DOHH2 (cell line): ENCODE data around the gene IL36RN.

Experiments
- H3F3A ChIP-seq: fragments of 200-600 bp; sonication (generic), shearing (Covaris generic); 2 replicates; pipeline ENCODE4 v1.6.0; 2016; ENCODE audit warnings: antibody characterized with exemption, mild to moderate bottlenecking; ENCODE audit not compliant: control insufficient read depth, insufficient read depth
- H3K27ac ChIP-seq: fragments of 200-600 bp; sonication (generic); 2 replicates; pipeline ENCODE4 v1.5.1; 2014; ENCODE audit warnings: low read depth, mild to moderate bottlenecking, low read length, moderate library complexity
- H3K27me3 ChIP-seq: fragments of 200-600 bp; sonication (generic); 2 replicates; pipeline ENCODE4 v1.6.1; 2014; ENCODE audit warnings: mild to moderate bottlenecking, low read length, mixed read lengths; ENCODE audit not compliant: control insufficient read depth
- H3K36me3 ChIP-seq: fragments of 200-600 bp; sonication (generic); 2 replicates; pipeline ENCODE4 v1.6.1; 2014; ENCODE audit warnings: mild to moderate bottlenecking, low read length, moderate library complexity, mixed read lengths; ENCODE audit not compliant: control insufficient read depth
- H3K4me1 ChIP-seq: fragments of 200-600 bp; sonication (generic); 2 replicates; pipeline ENCODE4 v1.6.1; 2014; ENCODE audit warnings: mild to moderate bottlenecking, low read length, mixed read lengths; ENCODE audit not compliant: control insufficient read depth
- H3K4me2 ChIP-seq: fragments of 200-600 bp; sonication (generic); 2 replicates; pipeline ENCODE4 v1.6.0; 2014; ENCODE audit warnings: mild to moderate bottlenecking, low read length, moderate library complexity
- H3K4me3 ChIP-seq: fragments of 200-600 bp; sonication (generic); 2 replicates; pipeline ENCODE4 v1.5.1; 2014; ENCODE audit warnings: mild to moderate bottlenecking, low read length, mixed read lengths
- H3K79me2 ChIP-seq: fragments of 200-600 bp; sonication (generic); 2 replicates; pipeline ENCODE4 v1.6.1; 2014; ENCODE audit warnings: mild to moderate bottlenecking, low read length, mixed read lengths; ENCODE audit not compliant: control insufficient read depth
- H3K9me2 ChIP-seq: fragments of 200-600 bp; sonication (generic); replicated peaks from 2 replicates; pipeline ENCODE4 v1.6.1; 2014; ENCODE audit warnings: mild to moderate bottlenecking, low read length, mixed read lengths; ENCODE audit not compliant: control insufficient read depth
- H3K9me3 ChIP-seq: fragments of 200-600 bp; sonication (generic); 2 replicates; pipeline ENCODE4 v1.6.1; 2014; ENCODE audit warnings: antibody characterized with exemption, low read length, mixed read lengths; ENCODE audit not compliant: control insufficient read depth, insufficient read depth
- H4K20me1 ChIP-seq: fragments of 200-600 bp; sonication (generic); 2 replicates; pipeline ENCODE4 v1.6.0; 2014; ENCODE audit warnings: low read depth, mild to moderate bottlenecking, antibody characterized with exemption, low read length, moderate library complexity; ENCODE audit not compliant: control insufficient read depth, insufficient read depth
- CTCF ChIP-seq: fragments of 200-600 bp; sonication (generic); IDR thresholded peaks from one replicate; pipeline ENCODE4 v1.5.1; 2014; ENCODE audit warnings: antibody characterized with exemption, mild to moderate bottlenecking, low read depth, low read length; ENCODE audit not compliant: poor library complexity, severe bottlenecking
- EZH2phosphoT487 ChIP-seq: fragments of 200-600 bp; sonication (generic); IDR thresholded peaks from 2 replicates; pipeline ENCODE4 v1.6.1; 2017; ENCODE audit warnings: borderline replicate concordance, mild to moderate bottlenecking, antibody characterized with exemption, low read length, moderate library complexity, mixed read lengths

The IL36RN gene

GRCh38 chr2:113069676-113070605 lies 10.9 kb downstream of the IL36RN start:
- H3K27ac ChIP-seq = no peak overlapping the region
- H3K4me3 ChIP-seq = no peak overlapping the region
- no peaks in the 10 kb centered on the region for H3K79me2 ChIP-seq
- H3K9me3 ChIP-seq = no peaks in the 10 kb centered on the region
- TF ChIP-seq EZH2phosphoT487 = no peak
- H3F3A ChIP-seq = no peaks in the 10 kb centered on the region
- H3K4me1 ChIP-seq = no peaks in the 10 kb centered on the region
- H3K4me2 ChIP-seq = no peak overlapping the region
- H3K9me2 ChIP-seq = no peaks in the 10 kb centered on the region
- H4K20me1 ChIP-seq = no peaks in the 10 kb centered on the region
- no peaks in the 10 kb centered on the region for H3K36me3 ChIP-seq
- peaks cover 7% of the 10 kb centered on the region; the same call in 1 of the 2 replicates for H3K27me3 ChIP-seq

GRCh38 chr2:113070606-113070975 lies 11.6 kb downstream of the IL36RN start:
- Histone ChIP-seq H3K79me2 (no peaks in the 10 kb centered on the region), H3K4me2 (no peak overlapping the region), H3K4me3 (no peak overlapping the region), H3K27me3 (peaks cover 7% of the 10 kb centered on the region; the same call in 1 of the 2 replicates), H4K20me1 (no peaks in the 10 kb centered on the region), H3K36me3 (no peaks in the 10 kb centered on the region), H3K4me1 (no peaks in the 10 kb centered on the region), H3K9me2 (no peaks in the 10 kb centered on the region), H3K27ac (no peak overlapping the region), H3F3A (no peaks in the 10 kb centered on the region), H3K9me3 (no peaks in the 10 kb centered on the region)
- TF ChIP-seq EZH2phosphoT487 (no peak), CTCF (no peak)

GRCh38 chr2:113072584-113072983 lies 13.6 kb downstream of the IL36RN start:
- Histone ChIP-seq H3K4me3 (no peak overlapping the region), H3K9me2 (no peaks in the 10 kb centered on the region), H4K20me1 (no peaks in the 10 kb centered on the region), H3K4me1 (no peaks in the 10 kb centered on the region), H3K27ac (no peak overlapping the region), H3K9me3 (no peaks in the 10 kb centered on the region), H3K4me2 (no peak overlapping the region), H3K36me3 (no peaks in the 10 kb centered on the region), H3K79me2 (no peaks in the 10 kb centered on the region), H3K27me3 (peaks cover 12% of the 10 kb centered on the region; the same call in 1 of the 2 replicates), H3F3A (no peaks in the 10 kb centered on the region)
- TF ChIP-seq CTCF (no peak), EZH2phosphoT487 (no peak)

GRCh38 chr2:113073325-113073834 lies 14.4 kb downstream of the IL36RN start:
- TF ChIP-seq EZH2phosphoT487 = no peak
- no peak for TF ChIP-seq CTCF
- Histone ChIP-seq H3K9me3 (no peaks in the 10 kb centered on the region), H3K27me3 (peaks cover 12% of the 10 kb centered on the region; the same call in 1 of the 2 replicates), H3K4me2 (no peak overlapping the region), H3K27ac (no peak overlapping the region), H3K4me3 (no peak overlapping the region), H3K79me2 (no peaks in the 10 kb centered on the region), H3K36me3 (no peaks in the 10 kb centered on the region), H3F3A (no peaks in the 10 kb centered on the region), H3K4me1 (no peaks in the 10 kb centered on the region), H4K20me1 (no peaks in the 10 kb centered on the region), H3K9me2 (no peaks in the 10 kb centered on the region)
